ENCODE results near the gene EEF2K. TPM values are rescaled to one million over a fixed set of nuclear protein-coding genes. Genes with fewer than 3 reads are reported as not detected.

The EEF2K gene
- total RNA-seq: 47.7 and 59.4 TPM in 2 replicates

GRCh38 chr16:22206013-22206841, at the start of gene EEF2K:
TSS of gene EEF2K (plus strand) at chr16:22206278. CDS start at chr16:22225730, 19,452 bp downstream.

GRCh38 chr16:22161999-22162655, 44.0 kb upstream of the EEF2K start, which contains the start of gene SDR42E2:
TSS of gene SDR42E2 (plus strand) at chr16:22162506. CDS start at chr16:22165583, 3,077 bp downstream.

GRCh38 chr16:22297114-22297870, 91.2 kb downstream of the EEF2K start, which contains the start of gene POLR3E:
TSS of gene POLR3E (plus strand) at chr16:22297409. CDS start at chr16:22302969, 5,560 bp downstream.

Other genes with a start within 250 kb of the EEF2K start
- not detected in 2 replicates for gene PDZD9, start 205.2 kb upstream of the EEF2K start, total RNA-seq
- 45.6 and 52.0 TPM in 2 replicates for gene MOSMO, start 198.2 kb upstream of the EEF2K start, total RNA-seq
- 0.29 TPM in 1 of 2 replicates, not detected in the other for gene VWA3A, start 113.7 kb upstream of the EEF2K start, total RNA-seq
- 0.07 and 0.13 TPM in 2 replicates for gene SDR42E2, start 43.8 kb upstream of the EEF2K start, total RNA-seq
- 38.2 and 42.1 TPM in 2 replicates for gene POLR3E, start 91.1 kb downstream of the EEF2K start, total RNA-seq
- 39.5 and 43.2 TPM in 2 replicates for gene CDR2, start 168.3 kb downstream of the EEF2K start, total RNA-seq